Measurements from ENCODE around the gene CXCL14. TPM values are rescaled to one million over a fixed set of nuclear protein-coding genes. Genes with fewer than 3 reads are reported as not detected.

CXCL14 gene
- total RNA-seq, 6 experiments from 2014 or later: 2.3 to 12.2 (median 3.8) TPM

- ATAC-seq (no peak), DNase-seq (no peak)
- Histone ChIP-seq H3K4me3 (no peak overlapping the region), H3K9me3 (no peaks in the 10 kb centered on the region), H3K27me3 (no peaks in the 10 kb centered on the region), H3K4me1 (no peaks in the 10 kb centered on the region), H3K27ac (no peak overlapping the region), H3K36me3 (no peaks in the 10 kb centered on the region)
- TF ChIP-seq POLR2A (IDR thresholded peaks at IDR 0.05): no peak
- no peak for TF ChIP-seq CTCF (IDR thresholded peaks at IDR 0.05)
- intact Hi-C loops (cut with DNase I): no loop called here
- 71% methylated on average over 3 of the region's 4 CpGs for WGBS (ENCODE audit: insufficient coverage, low coverage, low lambda C conversion rate, missing lambda C conversion rate)
Observed at GRCh38 chr5:135608761-135609443, 30.1 kb upstream of the CXCL14 start.

GRCh38 chr5:135608361-135608760 lies 29.6 kb upstream of the CXCL14 start:
- no peak overlapping the region for H3K27ac ChIP-seq
- 43% methylated on average over 3 of the region's 4 CpGs for WGBS (ENCODE audit: insufficient coverage, low coverage, low lambda C conversion rate, missing lambda C conversion rate)
- no peaks in the 10 kb centered on the region for H3K4me1 ChIP-seq
- intact Hi-C loops (cut with DNase I): no loop called here
- ATAC-seq: no peak
- H3K9me3 ChIP-seq: no peaks in the 10 kb centered on the region
- H3K4me3 ChIP-seq: no peak overlapping the region
- no peak for TF ChIP-seq CTCF (IDR thresholded peaks at IDR 0.05)
- no peak for TF ChIP-seq POLR2A (IDR thresholded peaks at IDR 0.05)
- DNase-seq: no peak
- no peaks in the 10 kb centered on the region for H3K27me3 ChIP-seq
- no peaks in the 10 kb centered on the region for H3K36me3 ChIP-seq

- intact Hi-C loops (cut with DNase I): no loop called here
- Histone ChIP-seq H3K27me3 (no peaks in the 10 kb centered on the region), H3K36me3 (no peaks in the 10 kb centered on the region), H3K27ac (no peak overlapping the region), H3K4me1 (no peaks in the 10 kb centered on the region), H3K9me3 (no peaks in the 10 kb centered on the region), H3K4me3 (no peak overlapping the region)
- no peak for TF ChIP-seq POLR2A (IDR thresholded peaks at IDR 0.05)
- TF ChIP-seq CTCF (IDR thresholded peaks at IDR 0.05): no peak
- ATAC-seq: no peak
- WGBS (ENCODE audit: insufficient coverage, low coverage, low lambda C conversion rate, missing lambda C conversion rate): 45% methylated on average over 2 of the region's 2 CpGs
- no peak for DNase-seq
Observed at GRCh38 chr5:135606431-135606830, 27.6 kb upstream of the CXCL14 start.

GRCh38 chr5:135605221-135605620 lies 26.4 kb upstream of the CXCL14 start:
- intact Hi-C loops (cut with DNase I): no loop called here
- DNase-seq (no peak), ATAC-seq (no peak)
- Histone ChIP-seq H3K4me1 (no peaks in the 10 kb centered on the region), H3K36me3 (no peaks in the 10 kb centered on the region), H3K27ac (no peak overlapping the region), H3K4me3 (no peak overlapping the region), H3K9me3 (no peaks in the 10 kb centered on the region), H3K27me3 (no peaks in the 10 kb centered on the region)
- 65% methylated on average over 2 of the region's 2 CpGs for WGBS (ENCODE audit: insufficient coverage, low coverage, low lambda C conversion rate, missing lambda C conversion rate)
- no peak for TF ChIP-seq POLR2A (IDR thresholded peaks at IDR 0.05)
- TF ChIP-seq CTCF (IDR thresholded peaks at IDR 0.05): no peak
